Fibroblast of skin of abdomen (primary cell): ENCODE data around the gene RPL4.
"Not testable (repeated sequence)": the region's sequence is repeated elsewhere in the genome, so short reads cannot be mapped to it uniquely, and the experiment has no call there.

Experiments
- DNase-seq: peaks from one replicate; pipeline ENCODE4 v3.0.0-alpha.2; 2013

The RPL4 gene

DNA sequence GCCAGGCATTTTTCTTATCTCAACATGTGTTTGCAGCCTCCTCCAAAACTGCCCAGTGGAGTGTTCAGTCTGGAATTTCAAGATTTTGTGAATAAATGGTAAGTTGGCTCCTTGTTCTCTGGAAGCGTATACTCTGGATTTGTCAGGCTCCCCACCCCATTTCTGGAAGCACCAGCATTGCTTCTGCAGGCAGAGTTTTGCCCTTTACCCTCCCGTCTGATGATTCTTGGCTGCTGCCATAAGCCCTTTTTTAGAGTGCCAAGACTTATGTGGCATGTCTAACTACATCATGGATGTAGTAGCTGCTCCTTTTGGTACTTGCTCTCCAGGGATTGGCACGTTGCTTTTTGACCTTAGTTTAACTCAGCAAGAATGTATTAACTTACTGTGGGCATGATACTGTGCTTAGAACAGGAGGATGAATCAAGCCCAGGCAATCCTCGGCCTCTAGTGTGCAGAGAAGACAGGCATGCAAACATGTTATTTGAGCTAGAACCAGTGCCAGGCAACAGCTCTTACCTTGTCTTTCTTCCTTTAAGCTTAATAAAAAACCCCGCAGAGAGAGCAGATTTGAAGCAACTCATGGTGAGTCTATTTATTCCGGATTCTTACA lies 15.4 kb downstream of the RPL4 start:
- DNase-seq, result no peak

GRCh38 chr15:66488525-66488924 lies 16.1 kb downstream of the RPL4 start:
- DNase-seq, result no peak

- DNase-seq, result no peak
Measured at GRCh38 chr15:66486887-66487286, 17.8 kb downstream of the RPL4 start.

DNA sequence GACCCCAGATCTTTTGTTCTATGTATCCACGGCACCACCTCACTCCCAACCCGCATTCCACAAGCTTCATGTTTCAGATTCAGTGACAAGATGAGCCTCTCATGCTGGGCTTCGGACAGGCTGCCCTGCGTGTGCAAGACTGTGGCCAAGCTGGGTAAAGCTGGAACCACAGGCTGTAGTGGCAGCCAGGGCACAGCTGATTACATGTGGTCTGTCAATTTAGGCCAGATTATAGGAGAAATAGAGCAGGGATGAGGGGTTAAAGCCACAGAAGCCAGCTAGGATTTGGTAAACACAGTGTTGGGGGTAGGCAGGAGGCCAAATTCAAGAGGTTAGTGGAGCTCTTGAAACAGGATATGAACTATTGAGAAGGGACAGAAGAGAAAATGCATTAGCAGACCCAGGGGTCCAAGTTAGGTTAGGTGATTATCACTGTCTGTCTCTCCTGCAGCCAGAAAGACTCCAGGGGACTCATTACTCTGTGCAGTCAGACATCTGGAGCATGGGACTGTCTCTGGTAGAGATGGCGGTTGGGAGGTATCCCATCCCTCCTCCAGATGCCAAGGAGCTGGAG lies 20.0 kb downstream of the RPL4 start:
- no peak for DNase-seq

DNA sequence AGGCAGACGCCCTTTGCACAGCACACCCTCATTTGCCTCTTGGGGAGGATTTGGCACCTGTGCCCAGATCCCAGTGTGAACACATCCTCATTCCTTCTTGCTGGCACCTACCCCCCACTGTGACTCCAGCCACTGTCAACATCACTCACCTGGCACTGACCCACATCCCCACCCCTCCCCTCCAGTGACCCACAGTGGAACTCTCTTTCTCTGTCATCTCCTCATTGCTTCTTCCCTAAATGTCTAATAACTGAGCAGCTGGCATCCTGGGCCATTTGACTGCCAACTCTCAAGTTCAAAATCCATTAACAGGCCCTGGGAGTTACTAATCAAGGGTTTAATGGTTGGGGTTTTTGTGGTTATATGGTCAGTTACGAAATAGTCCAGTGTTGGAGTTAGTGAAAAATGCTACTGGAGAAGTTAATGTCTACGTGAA lies 21.5 kb downstream of the RPL4 start:
- peak; percentile 74 for DNase-seq

DNA sequence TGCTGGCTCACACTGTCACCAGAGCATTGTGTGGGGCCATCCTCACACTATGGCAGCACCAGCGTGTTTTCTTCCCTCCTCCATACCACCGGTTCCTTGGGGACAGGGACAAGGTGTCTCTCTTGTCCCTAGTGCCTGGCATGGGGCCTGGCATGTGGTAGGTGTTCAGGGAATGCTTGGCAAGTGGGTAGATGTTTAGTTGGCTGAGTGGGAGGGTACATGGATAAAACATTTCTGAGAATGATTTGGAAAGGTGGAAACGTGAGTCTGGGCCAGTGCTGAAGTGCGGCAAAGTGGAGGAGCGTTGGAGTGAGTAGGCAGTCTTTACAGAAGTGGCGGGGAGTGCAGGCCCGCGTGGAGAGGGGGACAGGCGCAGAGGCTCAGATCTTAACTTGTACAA lies 22.1 kb downstream of the RPL4 start:
- no peak for DNase-seq

DNA sequence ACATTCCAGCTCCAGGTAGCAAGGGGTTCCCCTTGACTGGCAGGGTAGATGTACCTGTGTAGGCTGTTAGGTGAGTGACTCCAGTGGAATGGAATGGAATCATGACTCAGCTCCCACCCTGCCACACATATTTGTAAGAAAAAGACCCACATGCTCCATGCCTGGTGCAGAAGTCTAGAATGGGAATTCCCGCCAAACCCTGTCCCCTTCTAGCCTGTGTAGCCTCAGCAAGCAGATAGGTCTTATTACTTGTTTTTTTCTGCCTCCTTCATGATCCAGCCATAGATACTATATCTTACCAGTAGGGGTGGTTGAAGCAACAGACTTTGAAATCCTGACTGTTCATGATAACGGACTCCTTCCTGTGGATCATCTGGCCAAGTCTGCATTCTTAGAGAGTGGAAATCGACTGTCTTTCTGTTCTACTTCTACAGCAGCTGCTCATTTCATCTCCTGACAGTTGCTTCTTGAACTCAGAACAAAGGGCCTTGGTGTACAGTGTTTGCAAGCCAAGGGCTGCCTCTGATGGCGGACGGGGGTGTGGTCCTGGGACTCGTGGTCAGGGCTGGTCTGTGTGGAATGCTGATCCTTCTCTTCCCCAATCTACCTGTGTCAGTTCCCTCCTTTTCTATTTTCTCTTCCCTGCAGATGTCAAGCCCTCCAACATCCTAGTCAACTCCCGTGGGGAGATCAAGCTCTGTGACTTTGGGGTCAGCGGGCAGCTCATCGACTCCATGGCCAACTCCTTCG lies 23.4 kb downstream of the RPL4 start:
- DNase-seq, result no peak

- DNase-seq, result no peak
Measured at GRCh38 chr15:66480267-66480666, 24.4 kb downstream of the RPL4 start.

- no peak for DNase-seq
Measured at GRCh38 chr15:66477011-66477410, 27.6 kb downstream of the RPL4 start.

DNA sequence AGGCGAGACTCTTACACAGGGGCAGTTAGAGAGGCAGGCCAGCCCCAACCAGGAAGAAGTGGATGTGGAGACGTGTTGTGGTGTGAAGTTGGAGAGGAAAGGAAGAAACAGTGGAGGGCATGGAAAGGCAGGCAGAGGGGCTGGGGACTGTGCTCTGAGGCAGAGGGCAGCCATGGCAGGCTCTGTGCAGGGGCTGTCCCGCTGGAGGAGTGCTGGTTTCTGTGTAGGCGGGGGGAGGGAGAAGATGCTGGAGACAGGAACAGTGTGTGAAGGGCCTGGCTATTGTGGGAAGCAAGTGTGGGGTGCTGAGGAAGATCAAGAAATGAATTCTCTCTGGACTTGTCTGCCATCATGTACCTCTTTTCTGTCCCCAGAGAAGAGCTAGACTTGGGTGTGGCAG lies 28.1 kb downstream of the RPL4 start:
- no peak for DNase-seq

GRCh38 chr15:66474963-66475362 lies 29.7 kb downstream of the RPL4 start:
- no peak for DNase-seq

DNA sequence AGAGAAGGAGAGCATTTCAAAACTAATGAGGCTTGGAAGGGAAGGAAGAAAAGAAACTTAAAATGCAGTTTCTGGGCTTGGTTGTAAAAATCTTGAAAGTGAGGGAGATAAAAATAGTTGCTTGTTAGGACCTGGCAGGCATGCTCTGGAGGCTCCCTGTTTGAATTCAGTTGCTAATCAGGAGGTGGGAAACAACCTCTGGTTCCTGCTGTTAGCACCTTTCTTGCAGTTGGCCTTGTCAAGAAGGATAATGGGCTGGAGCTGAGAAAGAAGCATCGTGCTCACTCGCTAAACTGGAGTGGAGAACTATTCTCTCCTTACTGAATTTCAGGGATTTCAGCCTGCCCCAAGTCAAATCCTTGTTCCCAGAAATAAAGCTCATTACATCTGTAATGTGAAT lies 30.5 kb downstream of the RPL4 start:
- DNase-seq, result no peak

GRCh38 chr15:66472176-66472999 lies 32.3 kb downstream of the RPL4 start:
- DNase-seq, result peak; percentile 64

DNA sequence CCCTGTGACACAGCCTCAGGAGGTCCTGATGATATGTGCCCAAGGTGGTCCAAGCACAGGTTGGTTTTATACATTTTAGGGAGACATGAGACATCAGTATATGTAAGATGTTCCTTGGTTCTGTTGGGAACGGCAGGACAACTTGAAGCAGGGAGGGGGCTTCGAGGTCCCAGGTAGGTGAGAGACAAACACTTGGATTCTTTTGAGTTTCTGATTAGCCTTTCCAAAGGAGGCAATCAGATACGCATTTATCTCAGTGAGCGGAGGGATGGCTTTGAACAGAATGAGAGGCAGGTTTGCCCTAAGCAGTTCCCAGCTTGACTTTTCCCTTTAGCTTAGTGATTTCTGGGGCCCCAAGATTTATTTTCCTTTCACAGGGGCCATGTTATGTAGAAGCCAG lies 33.8 kb downstream of the RPL4 start:
- not testable (repeated sequence) for DNase-seq

- not testable (repeated sequence) for DNase-seq
Measured at GRCh38 chr15:66467162-66468040, 37.3 kb downstream of the RPL4 start.

GRCh38 chr15:66465294-66465693 lies 39.4 kb downstream of the RPL4 start:
- DNase-seq, result not testable (repeated sequence)

DNA sequence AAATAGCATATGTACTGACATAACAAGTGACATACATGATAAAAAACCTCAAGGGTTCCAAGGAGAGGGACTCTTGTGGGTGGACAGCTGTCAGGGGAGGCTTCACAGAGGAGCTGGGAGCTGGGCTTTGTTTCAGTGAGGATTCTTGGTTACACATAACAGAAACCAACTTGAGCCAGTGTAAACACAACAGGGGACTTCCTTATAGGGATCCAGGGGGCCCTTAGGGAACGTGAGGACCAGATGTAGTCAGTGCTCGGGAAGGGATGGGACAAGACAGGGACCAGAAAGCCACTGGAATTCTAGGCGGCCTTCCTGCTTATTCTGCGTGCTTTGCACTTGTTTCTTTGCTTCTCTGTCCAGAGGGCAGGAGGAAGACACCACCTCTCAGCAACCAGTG lies 42.0 kb downstream of the RPL4 start:
- no peak for DNase-seq

DNA sequence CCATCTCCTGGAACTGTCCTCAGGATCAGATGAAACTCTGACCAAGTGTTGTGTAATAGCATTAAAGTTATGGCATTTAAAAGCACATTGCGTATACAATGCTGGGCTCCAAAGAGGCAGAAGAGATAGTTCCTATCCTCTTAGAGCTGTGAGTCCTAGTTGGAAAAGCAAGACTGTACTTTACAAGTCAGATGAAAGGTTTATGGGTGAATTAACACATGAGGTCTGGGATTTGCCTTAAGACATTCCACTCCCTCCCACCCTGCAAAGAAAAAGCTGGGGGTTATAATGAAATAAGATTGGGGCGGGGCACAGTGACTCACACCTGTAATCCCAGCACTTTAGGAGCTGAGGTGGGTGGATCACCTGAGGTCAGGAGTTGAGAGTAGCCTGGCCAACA lies 42.7 kb downstream of the RPL4 start:
- no peak for DNase-seq

GRCh38 chr15:66461294-66461693 lies 43.4 kb downstream of the RPL4 start:
- not testable (repeated sequence) for DNase-seq

- peak; percentile 60 for DNase-seq
Measured at GRCh38 chr15:66459818-66460615, 44.6 kb downstream of the RPL4 start.

DNA sequence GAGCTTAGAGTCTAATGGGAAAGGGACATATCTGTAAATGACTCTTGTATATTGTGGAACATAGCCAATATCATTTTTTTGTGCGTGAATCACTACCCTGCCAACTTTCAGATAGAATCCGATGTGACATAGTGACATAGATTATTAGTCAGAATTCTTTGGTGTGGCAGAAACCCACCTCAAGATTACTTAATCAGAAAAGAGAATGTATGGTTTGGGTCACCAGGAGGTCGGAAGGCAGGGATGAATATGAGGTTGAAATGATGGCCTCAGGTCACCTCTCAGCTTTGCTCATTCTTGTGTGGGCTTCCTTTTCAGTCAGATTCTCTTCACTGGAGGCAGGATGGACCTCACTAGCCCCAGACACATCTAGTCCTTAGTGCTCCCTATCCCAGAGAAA lies 48.4 kb downstream of the RPL4 start:
- peak; percentile 4 for DNase-seq
